Measurements from ENCODE around the gene C1QL4. TPM values are rescaled to one million over a fixed set of nuclear protein-coding genes. Genes with fewer than 3 reads are reported as not detected.

The C1QL4 gene
- total RNA-seq, 4 donors from 2014 or later: not detected

- Histone ChIP-seq H3K27ac (no peak overlapping the region), H3K27me3 (no peaks in the 10 kb centered on the region), H3K4me3 (no peak overlapping the region), H3K9me3 (no peaks in the 10 kb centered on the region), H3K4me1 (no peaks in the 10 kb centered on the region), H3K36me3 (no peaks in the 10 kb centered on the region)
- no peak for DNase-seq
- TF ChIP-seq CTCF (IDR thresholded peaks at IDR 0.05) (no peak), POLR2A (IDR thresholded peaks at IDR 0.05) (no peak)
Measured at GRCh38 chr12:49355913-49356312, 18.9 kb upstream of the C1QL4 start.

GRCh38 chr12:49352351-49352750 lies 15.4 kb upstream of the C1QL4 start:
- Histone ChIP-seq H3K27me3 (peaks cover 0 to 3% of the 10 kb centered on the region in 2 donors), H3K36me3 (no peaks in the 10 kb centered on the region), H3K27ac (no peak overlapping the region), H3K9me3 (no peaks in the 10 kb centered on the region), H3K4me3 (no peak overlapping the region), H3K4me1 (peaks cover 0 to 15% (median 6%) of the 10 kb centered on the region in 4 donors)
- DNase-seq: peak in 1 of 3 donors; percentile 12
- TF ChIP-seq CTCF (IDR thresholded peaks at IDR 0.05): no peak
- no peak for TF ChIP-seq POLR2A (IDR thresholded peaks at IDR 0.05)

- peaks cover 0 to 41% (median 32%) of the 10 kb centered on the region in 4 donors for H3K4me1 ChIP-seq
- no peaks in the 10 kb centered on the region for H3K9me3 ChIP-seq
- H3K27me3 ChIP-seq: peaks cover 0 to 25% of the 10 kb centered on the region in 2 donors
- TF ChIP-seq CTCF (IDR thresholded peaks at IDR 0.05) (no peak), POLR2A (IDR thresholded peaks at IDR 0.05) (no peak)
- no peaks in the 10 kb centered on the region for H3K36me3 ChIP-seq
- H3K4me3 ChIP-seq: peak overlapping the region in 2 of 4 donors; percentile 52 to 75
- H3K27ac ChIP-seq: no peak overlapping the region
- no peak for DNase-seq
Measured at GRCh38 chr12:49349266-49349665, 12.3 kb upstream of the C1QL4 start.

- DNase-seq: no peak
- Histone ChIP-seq H3K4me3 (peak overlapping the region in 2 of 4 donors; percentile 52 to 75), H3K4me1 (peaks cover 0 to 45% (median 34%) of the 10 kb centered on the region in 4 donors)
Measured at GRCh38 chr12:49348781-49349180, 11.8 kb upstream of the C1QL4 start.

GRCh38 chr12:49347311-49348193 lies 10.6 kb upstream of the C1QL4 start:
- peak; percentile 83 to 96 (median 90) for TF ChIP-seq CTCF (IDR thresholded peaks at IDR 0.05)
- TF ChIP-seq POLR2A (IDR thresholded peaks at IDR 0.05): peak; percentile 56 to 88
- Histone ChIP-seq H3K36me3 (no peaks in the 10 kb centered on the region), H3K4me3 (peak overlapping the region; percentile 24 to 75 (median 43)), H3K27ac (peak overlapping the region in 3 of 4 donors; percentile 34 to 75 (median 37)), H3K9me3 (no peaks in the 10 kb centered on the region), H3K4me1 (peaks cover 7 to 57% (median 43%) of the 10 kb centered on the region in 4 donors), H3K27me3 (peaks cover 0 to 25% of the 10 kb centered on the region in 2 donors)
- peak; percentile 55 to 92 (median 90) for DNase-seq

More at GRCh38 chr12:49348781-49349180, 11.8 kb upstream of the C1QL4 start:
- Histone ChIP-seq H3K27ac (peak overlapping the region in 1 of 4 donors; percentile 75), H3K36me3 (no peaks in the 10 kb centered on the region), H3K9me3 (no peaks in the 10 kb centered on the region), H3K27me3 (peaks cover 0 to 25% of the 10 kb centered on the region in 2 donors)
- TF ChIP-seq CTCF (IDR thresholded peaks at IDR 0.05) (no peak), POLR2A (IDR thresholded peaks at IDR 0.05) (no peak)

Measured in Peyer's patch (tissue), 4 donors.